Trophoblast cell (in vitro differentiated cells and primary cell): ENCODE measurements around the gene ZNF317.

Experiments used
- DNase-seq, 2 donors: peaks; one replicate each; pipeline ENCODE4 v3.0.0-alpha.2; 2016
- H2AFZ ChIP-seq: 2 replicates; pipeline ENCODE4 v1.6.1; 2013; ENCODE audit warnings: low read length, moderate library complexity, mild to moderate bottlenecking; ENCODE audit not compliant: insufficient read depth, poor library complexity
- H2AK5ac ChIP-seq: 2 replicates; pipeline ENCODE4 v1.6.1; 2013; ENCODE audit warnings: mild to moderate bottlenecking, low read length
- H2BK120ac ChIP-seq: 2 replicates; pipeline ENCODE4 v1.6.1; 2013; ENCODE audit warnings: low read length, mild to moderate bottlenecking, moderate library complexity; ENCODE audit not compliant: insufficient read depth, poor library complexity
- H2BK12ac ChIP-seq: 2 replicates; pipeline ENCODE4 v1.6.1; 2013; ENCODE audit warnings: mild to moderate bottlenecking, low read length, moderate library complexity
- H2BK5ac ChIP-seq: 2 replicates; pipeline ENCODE4 v1.6.1; 2013; ENCODE audit warnings: low read length, low read depth, moderate library complexity, mild to moderate bottlenecking; ENCODE audit not compliant: poor library complexity
- H3K14ac ChIP-seq: 2 replicates; pipeline ENCODE4 v1.6.1; 2013; ENCODE audit warnings: mild to moderate bottlenecking, low read length
- H3K18ac ChIP-seq: 2 replicates; pipeline ENCODE4 v1.6.1; 2013; ENCODE audit warnings: mild to moderate bottlenecking, low read length
- H3K23ac ChIP-seq: 2 replicates; pipeline ENCODE4 v1.6.1; 2013; ENCODE audit warnings: low read length
- H3K27ac ChIP-seq: 2 replicates; pipeline ENCODE4 v1.5.1; 2013; ENCODE audit warnings: low read depth, mild to moderate bottlenecking, inconsistent platforms, low read length, moderate library complexity
- H3K27me3 ChIP-seq: 2 replicates; pipeline ENCODE4 v1.6.1; 2013; ENCODE audit warnings: inconsistent platforms, mild to moderate bottlenecking, low read length, moderate library complexity; ENCODE audit not compliant: insufficient read depth
- H3K36me3 ChIP-seq, 2 experiments: 1 replicate in 1 of 2; 2 replicates in 1 of 2; pipeline ENCODE4 v1.6.1; 2013; ENCODE audit warnings: low read length in 2 of 2, mild to moderate bottlenecking in 2 of 2, moderate library complexity in 1 of 2; ENCODE audit not compliant: insufficient read depth in 2 of 2, control insufficient read depth in 1 of 2
- H3K4ac ChIP-seq: 2 replicates; pipeline ENCODE4 v1.6.1; 2013; ENCODE audit warnings: low read depth, mild to moderate bottlenecking, low read length, moderate library complexity
- H3K4me1 ChIP-seq, 2 experiments: 1 replicate in 1 of 2; 2 replicates in 1 of 2; pipeline ENCODE4 v1.6.1; 2013; ENCODE audit warnings: low read length in 2 of 2, mild to moderate bottlenecking in 2 of 2, moderate library complexity in 1 of 2; ENCODE audit not compliant: insufficient read depth in 2 of 2, control insufficient read depth in 1 of 2
- H3K4me2 ChIP-seq: 2 replicates; pipeline ENCODE4 v1.6.1; 2013; ENCODE audit warnings: inconsistent platforms, mild to moderate bottlenecking, low read length, moderate library complexity
- H3K4me3 ChIP-seq: 2 replicates; pipeline ENCODE4 v1.5.1; 2013; ENCODE audit warnings: mild to moderate bottlenecking, low read depth, low read length, inconsistent platforms
- H3K79me1 ChIP-seq: one replicate; pipeline ENCODE4 v1.6.1; 2013; ENCODE audit warnings: low read length
- H3K79me2 ChIP-seq: 2 replicates; pipeline ENCODE4 v1.6.1; 2013; ENCODE audit warnings: low read length, mild to moderate bottlenecking; ENCODE audit not compliant: control insufficient read depth, insufficient read depth, poor library complexity
- H3K9ac ChIP-seq: 2 replicates; pipeline ENCODE4 v1.6.1; 2013; ENCODE audit warnings: mild to moderate bottlenecking, low read length
- H3K9me3 ChIP-seq: 2 replicates; pipeline ENCODE4 v1.6.1; 2013; ENCODE audit warnings: low read depth, mild to moderate bottlenecking, control low read depth, inconsistent platforms, low read length; ENCODE audit not compliant: insufficient read depth
- H4K12ac ChIP-seq: 2 replicates; pipeline ENCODE4 v1.6.1; 2013; ENCODE audit warnings: low read depth, mild to moderate bottlenecking, low read length, moderate library complexity
- H4K8ac ChIP-seq: 2 replicates; pipeline ENCODE4 v1.6.1; 2013; ENCODE audit warnings: low read depth, mild to moderate bottlenecking, low read length, moderate library complexity
- H4K91ac ChIP-seq: one replicate; pipeline ENCODE4 v1.6.1; 2013; ENCODE audit warnings: low read depth, mild to moderate bottlenecking, low read length, moderate library complexity
- WGBS: extraction: QIAGEN DNeasy Blood & Tissue Kit; methylation state at CpG from one replicate; pipeline ENCODE4 v1.1.7; 2013; ENCODE audit warnings: missing lambda C conversion rate; ENCODE audit not compliant: insufficient read length, insufficient coverage; ENCODE audit errors: extremely low coverage; 5-methylcytosine and 5-hydroxymethylcytosine counted together

ZNF317 gene

GRCh38 chr19:9116547-9116946 is 23.6 kb upstream of the ZNF317 start:
- no peak overlapping the region for H3K4ac ChIP-seq
- H4K12ac ChIP-seq: no peak overlapping the region
- H2BK120ac ChIP-seq: no peak overlapping the region
- H3K18ac ChIP-seq: no peak overlapping the region
- H2BK12ac ChIP-seq: no peak overlapping the region
- no peaks in the 10 kb centered on the region for H3K27me3 ChIP-seq
- H3K9ac ChIP-seq: no peak overlapping the region
- no peak overlapping the region for H3K14ac ChIP-seq
- H2BK5ac ChIP-seq: no peak overlapping the region
- DNase-seq: no peak
- H3K23ac ChIP-seq: no peak overlapping the region
- H3K4me3 ChIP-seq: no peak overlapping the region
- no CpG with 5 or more reads among the region's 5 CpGs for WGBS
- H3K4me2 ChIP-seq: no peak overlapping the region
- no peaks in the 10 kb centered on the region for H3K4me1 ChIP-seq
- H3K36me3 ChIP-seq: no peaks in the 10 kb centered on the region
- no peak overlapping the region for H2AFZ ChIP-seq
- H3K27ac ChIP-seq: no peak overlapping the region
- H4K8ac ChIP-seq: no peak overlapping the region
- no peak overlapping the region for H2AK5ac ChIP-seq
- H3K79me1 ChIP-seq: no peaks in the 10 kb centered on the region
- H4K91ac ChIP-seq: no peak overlapping the region
- no peaks in the 10 kb centered on the region for H3K79me2 ChIP-seq
- H3K9me3 ChIP-seq: peaks cover 14% of the 10 kb centered on the region

- no peak within 1 kb of the TSS for H2AFZ ChIP-seq
- H3K36me3 ChIP-seq: no peaks in the 10 kb centered on the region
- no peak within 1 kb of the TSS for H2BK5ac ChIP-seq
- H3K27ac ChIP-seq: no peak within 1 kb of the TSS
- no peak within 1 kb of the TSS for H2BK12ac ChIP-seq
- no peak within 1 kb of the TSS for H3K14ac ChIP-seq
- H3K79me1 ChIP-seq: no peaks in the 10 kb centered on the region
- no peak within 1 kb of the TSS for H2BK120ac ChIP-seq
- H3K27me3 ChIP-seq: no peaks in the 10 kb centered on the region
- H3K18ac ChIP-seq: no peak within 1 kb of the TSS
- H4K8ac ChIP-seq: no peak within 1 kb of the TSS
- no CpG with 5 or more reads among the region's 1 CpG for WGBS
- H4K91ac ChIP-seq: no peak within 1 kb of the TSS
- no peaks in the 10 kb centered on the region for H3K79me2 ChIP-seq
- no peak within 1 kb of the TSS for H2AK5ac ChIP-seq
- no peak within 1 kb of the TSS for H3K23ac ChIP-seq
- no peak within 1 kb of the TSS for H3K4me3 ChIP-seq
- DNase-seq: no peak
- no peak within 1 kb of the TSS for H3K4ac ChIP-seq
- H3K9me3 ChIP-seq: peaks cover 11% of the 10 kb centered on the region
- no peaks in the 10 kb centered on the region for H3K4me1 ChIP-seq
- H4K12ac ChIP-seq: no peak within 1 kb of the TSS
- no peak within 1 kb of the TSS for H3K4me2 ChIP-seq
- H3K9ac ChIP-seq: no peak within 1 kb of the TSS
Observed at GRCh38 chr19:9126900-9127405, 13.2 kb upstream of the ZNF317 start, which contains the start of gene OR7G3. TSS of gene OR7G3 (minus strand) at chr19:9126950. CDS start at chr19:9126950, 0 bp downstream.

DNA sequence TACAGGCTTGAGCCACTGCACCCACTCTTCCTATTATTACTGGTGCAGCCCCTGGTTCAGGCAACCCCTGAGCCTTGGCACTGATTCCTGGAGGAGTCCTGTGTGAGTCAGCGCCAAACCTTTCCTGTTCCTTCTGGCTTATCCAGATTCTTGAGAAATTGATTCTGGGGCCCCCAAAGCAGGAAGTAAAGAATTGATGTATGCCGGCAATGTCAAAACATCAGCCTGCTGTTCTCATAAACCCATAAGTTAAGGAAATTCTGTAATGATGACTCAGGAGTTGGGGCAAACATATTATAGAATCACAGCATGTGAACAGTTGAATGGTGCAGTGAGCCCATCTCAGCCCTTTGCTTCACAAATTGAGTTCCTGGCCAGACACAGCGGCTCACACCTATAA is 12.0 kb upstream of the ZNF317 start:
- Histone ChIP-seq H2BK120ac (no peak overlapping the region), H3K9ac (no peak overlapping the region), H3K23ac (no peak overlapping the region), H3K4me1 (no peaks in the 10 kb centered on the region), H2BK12ac (no peak overlapping the region), H2BK5ac (no peak overlapping the region), H3K27ac (no peak overlapping the region), H3K36me3 (no peaks in the 10 kb centered on the region), H3K79me2 (no peaks in the 10 kb centered on the region), H3K79me1 (no peaks in the 10 kb centered on the region), H3K27me3 (no peaks in the 10 kb centered on the region), H4K91ac (no peak overlapping the region), H3K4me3 (no peak overlapping the region), H3K14ac (no peak overlapping the region), H4K12ac (no peak overlapping the region), H2AFZ (no peak overlapping the region), H3K4me2 (no peak overlapping the region), H3K4ac (no peak overlapping the region), H4K8ac (no peak overlapping the region), H3K18ac (no peak overlapping the region), H3K9me3 (peaks cover 11% of the 10 kb centered on the region), H2AK5ac (no peak overlapping the region)
- no peak for DNase-seq
- no CpG with 5 or more reads among the region's 3 CpGs for WGBS

GRCh38 chr19:9130965-9131364 is 9.2 kb upstream of the ZNF317 start:
- H3K27ac ChIP-seq: no peak overlapping the region
- H3K27me3 ChIP-seq: no peaks in the 10 kb centered on the region
- no peak overlapping the region for H2BK120ac ChIP-seq
- no peak overlapping the region for H4K91ac ChIP-seq
- no peak overlapping the region for H3K4me3 ChIP-seq
- no peak overlapping the region for H2AK5ac ChIP-seq
- no peak overlapping the region for H3K9ac ChIP-seq
- H3K36me3 ChIP-seq: no peaks in the 10 kb centered on the region
- no peak for DNase-seq
- no peak overlapping the region for H2BK5ac ChIP-seq
- no peaks in the 10 kb centered on the region for H3K79me2 ChIP-seq
- H4K12ac ChIP-seq: no peak overlapping the region
- no CpG with 5 or more reads among the region's 1 CpG for WGBS
- no peak overlapping the region for H4K8ac ChIP-seq
- H3K4ac ChIP-seq: no peak overlapping the region
- no peak overlapping the region for H2BK12ac ChIP-seq
- peaks cover 8% of the 10 kb centered on the region for H3K9me3 ChIP-seq
- H3K79me1 ChIP-seq: no peaks in the 10 kb centered on the region
- H3K14ac ChIP-seq: no peak overlapping the region
- H3K23ac ChIP-seq: no peak overlapping the region
- no peak overlapping the region for H3K4me2 ChIP-seq
- no peaks in the 10 kb centered on the region for H3K4me1 ChIP-seq
- no peak overlapping the region for H3K18ac ChIP-seq
- no peak overlapping the region for H2AFZ ChIP-seq
